Astrocyte (in vitro differentiated cells and primary cell): Measurements from ENCODE around the gene ANKHD1.

Experiments
- CTCF ChIP-seq: IDR thresholded peaks from 2 replicates; pipeline ENCODE4 v1.5.1; 2011; ENCODE audit warnings: low read depth, mild to moderate bottlenecking, inconsistent platforms, low read length, moderate library complexity; ENCODE audit not compliant: insufficient read depth
- EZH2 ChIP-seq: IDR thresholded peaks from 2 replicates; pipeline ENCODE4 v1.6.1; 2012; ENCODE audit warnings: mild to moderate bottlenecking, low read length, inconsistent platforms; ENCODE audit not compliant: insufficient read depth

DNA sequence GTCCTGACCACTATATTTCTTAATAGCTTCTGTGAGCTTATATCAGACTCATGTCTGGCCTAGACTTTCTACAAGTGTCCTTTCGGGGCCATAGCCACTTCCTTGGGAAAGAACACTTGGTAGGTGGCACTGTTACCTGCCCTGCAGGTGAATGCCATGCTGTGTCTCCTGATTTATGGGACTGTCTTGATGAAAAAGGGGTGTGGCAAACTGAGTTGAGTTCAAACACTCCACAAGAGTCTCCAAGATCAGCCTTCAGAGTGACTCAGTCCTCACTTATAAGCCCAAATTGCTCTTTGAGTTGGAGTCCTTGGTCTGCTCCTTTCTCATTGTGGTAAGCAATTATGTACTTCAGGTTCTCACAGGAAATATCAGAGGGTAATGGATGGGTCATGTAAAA is 9.9 kb upstream of the ANKHD1 start:
- TF ChIP-seq CTCF, result no peak
- no peak for TF ChIP-seq EZH2
